ENCODE data around the gene FNDC11. TPM values are rescaled to one million over a fixed set of nuclear protein-coding genes. Genes with fewer than 3 reads are reported as not detected.

FNDC11 gene
- total and polyA plus RNA-seq, 2 of the 13 experiments (the other 11 are each of a cell fraction or from before 2014, with no cell fraction given), result 0.07 TPM; not detected in 1

DNA sequence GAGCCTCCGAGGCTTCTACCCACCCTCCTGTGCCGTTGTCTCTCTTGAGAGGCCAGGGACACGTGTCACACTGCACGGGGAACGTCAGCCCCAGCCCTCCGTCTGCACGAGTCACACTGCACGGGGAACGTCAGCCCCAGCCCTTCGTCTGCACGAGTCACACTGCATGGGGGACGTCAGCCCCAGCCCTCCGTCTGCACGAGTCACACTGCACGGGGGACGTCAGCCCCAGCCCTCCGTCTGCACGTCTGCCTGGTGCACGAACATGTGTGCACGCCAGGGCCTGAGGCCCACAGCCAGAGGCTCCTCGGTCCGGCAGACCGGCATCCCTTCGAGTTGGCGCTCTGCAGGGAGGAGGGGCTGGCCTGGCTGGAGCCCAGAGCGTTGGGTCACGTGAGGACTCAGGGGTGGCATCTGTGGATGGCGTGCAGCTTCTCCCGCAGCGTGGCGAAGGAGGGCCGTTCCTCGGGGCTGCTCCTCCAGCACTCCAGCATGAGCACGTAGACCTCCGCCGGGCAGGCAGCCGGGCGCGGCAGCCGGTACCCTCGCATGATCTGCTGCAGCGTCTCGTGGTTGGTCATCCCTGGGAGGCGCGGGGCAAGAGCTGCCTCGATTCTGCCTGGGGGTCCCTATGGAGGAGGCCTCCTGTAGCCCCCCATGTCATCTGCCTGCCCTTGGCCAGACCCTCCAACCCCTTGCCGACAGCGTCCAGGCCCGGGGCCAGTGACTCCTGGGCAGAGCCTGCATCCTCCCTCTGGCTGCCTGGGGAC lies 13.4 kb upstream of the FNDC11 start (continued):
- TF ChIP-seq, protein P1, sequence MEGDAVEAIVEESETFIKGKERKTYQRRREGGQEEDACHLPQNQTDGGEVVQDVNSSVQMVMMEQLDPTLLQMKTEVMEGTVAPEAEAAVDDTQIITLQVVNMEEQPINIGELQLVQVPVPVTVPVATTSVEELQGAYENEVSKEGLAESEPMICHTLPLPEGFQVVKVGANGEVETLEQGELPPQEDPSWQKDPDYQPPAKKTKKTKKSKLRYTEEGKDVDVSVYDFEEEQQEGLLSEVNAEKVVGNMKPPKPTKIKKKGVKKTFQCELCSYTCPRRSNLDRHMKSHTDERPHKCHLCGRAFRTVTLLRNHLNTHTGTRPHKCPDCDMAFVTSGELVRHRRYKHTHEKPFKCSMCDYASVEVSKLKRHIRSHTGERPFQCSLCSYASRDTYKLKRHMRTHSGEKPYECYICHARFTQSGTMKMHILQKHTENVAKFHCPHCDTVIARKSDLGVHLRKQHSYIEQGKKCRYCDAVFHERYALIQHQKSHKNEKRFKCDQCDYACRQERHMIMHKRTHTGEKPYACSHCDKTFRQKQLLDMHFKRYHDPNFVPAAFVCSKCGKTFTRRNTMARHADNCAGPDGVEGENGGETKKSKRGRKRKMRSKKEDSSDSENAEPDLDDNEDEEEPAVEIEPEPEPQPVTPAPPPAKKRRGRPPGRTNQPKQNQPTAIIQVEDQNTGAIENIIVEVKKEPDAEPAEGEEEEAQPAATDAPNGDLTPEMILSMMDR (CRISPR knock-in tag; IDR thresholded peaks at IDR 0.05), result 0 out of 2 replicates have a peak, but pooled peaks have one; percentile 18
- TF ChIP-seq, protein P2, sequence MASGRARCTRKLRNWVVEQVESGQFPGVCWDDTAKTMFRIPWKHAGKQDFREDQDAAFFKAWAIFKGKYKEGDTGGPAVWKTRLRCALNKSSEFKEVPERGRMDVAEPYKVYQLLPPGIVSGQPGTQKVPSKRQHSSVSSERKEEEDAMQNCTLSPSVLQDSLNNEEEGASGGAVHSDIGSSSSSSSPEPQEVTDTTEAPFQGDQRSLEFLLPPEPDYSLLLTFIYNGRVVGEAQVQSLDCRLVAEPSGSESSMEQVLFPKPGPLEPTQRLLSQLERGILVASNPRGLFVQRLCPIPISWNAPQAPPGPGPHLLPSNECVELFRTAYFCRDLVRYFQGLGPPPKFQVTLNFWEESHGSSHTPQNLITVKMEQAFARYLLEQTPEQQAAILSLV (CRISPR knock-in tag; IDR thresholded peaks at IDR 0.05; ENCODE audit: borderline replicate concordance), result peak; percentile 48; the same call in 1 of the 2 replicates

GRCh38 chr20:63541371-63541770 lies 12.6 kb upstream of the FNDC11 start:
- BruUV-seq (replicated peaks), result no TSS peak
- intact Hi-C loops (cut with micrococcal nuclease; ENCODE audit: unreplicated experiment), result no loop called here
- Histone ChIP-seq H3K4me3 (replicated peaks in 1 of 3; ENCODE audit: insufficient read depth in 1 of 3, low read depth in 2 of 3, low read length in 3 of 3) (no peak overlapping the region), H3K27me3 (ENCODE audit: control insufficient read depth in 1 of 2, insufficient read depth in 2 of 2, low read length in 2 of 2) (peaks cover 45 to 75% of the 10 kb centered on the region in 2 experiments), H3K9me3 (ENCODE audit: low read length) (no peaks in the 10 kb centered on the region), H3K36me3 (replicated peaks in 1 of 2; ENCODE audit: control insufficient read depth in 1 of 2, insufficient read depth in 2 of 2, low read length in 2 of 2) (no peaks in the 10 kb centered on the region), H3K9ac (ENCODE audit: insufficient read depth, low read depth, low read length) (no peak overlapping the region), H4K20me1 (ENCODE audit: insufficient read depth, low read length) (no peaks in the 10 kb centered on the region; the same call in 1 of the 2 replicates), H2AFZ (ENCODE audit: low read length) (no peak overlapping the region), H3K4me1 (ENCODE audit: insufficient read depth, low read length) (peaks cover 51% of the 10 kb centered on the region), H3K4me2 (ENCODE audit: low read depth, low read length) (no peak overlapping the region), H3K27ac (ENCODE audit: extremely low read length, insufficient read depth, low read length) (no peak overlapping the region), H3K79me2 (ENCODE audit: insufficient read depth, low read length) (no peaks in the 10 kb centered on the region)
- TF ChIP-seq ELK4 (CRISPR knock-in tag; IDR thresholded peaks at IDR 0.05; ENCODE audit: borderline replicate concordance) (no peak), NFIB (CRISPR knock-in tag; IDR thresholded peaks at IDR 0.05; ENCODE audit: borderline replicate concordance) (no peak), ZNF644 (CRISPR knock-in tag; IDR thresholded peaks at IDR 0.05; ENCODE audit: low read depth) (no peak), ZIK1 (CRISPR knock-in tag; IDR thresholded peaks at IDR 0.05; ENCODE audit: borderline replicate concordance, low read depth) (no peak), DNMT1 (CRISPR knock-in tag; IDR thresholded peaks at IDR 0.05) (no peak), YY1 (IDR thresholded peaks at IDR 0.05; ENCODE audit: insufficient read depth, insufficient replicate concordance, low read depth, low read length) (no peak)
- TF ChIP-seq, protein P3, sequence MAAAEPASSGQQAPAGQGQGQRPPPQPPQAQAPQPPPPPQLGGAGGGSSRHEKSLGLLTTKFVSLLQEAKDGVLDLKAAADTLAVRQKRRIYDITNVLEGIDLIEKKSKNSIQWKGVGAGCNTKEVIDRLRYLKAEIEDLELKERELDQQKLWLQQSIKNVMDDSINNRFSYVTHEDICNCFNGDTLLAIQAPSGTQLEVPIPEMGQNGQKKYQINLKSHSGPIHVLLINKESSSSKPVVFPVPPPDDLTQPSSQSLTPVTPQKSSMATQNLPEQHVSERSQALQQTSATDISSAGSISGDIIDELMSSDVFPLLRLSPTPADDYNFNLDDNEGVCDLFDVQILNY (CRISPR knock-in tag; conservative IDR thresholded peaks at IDR 0.05), result no peak
- TF ChIP-seq, protein P4, sequence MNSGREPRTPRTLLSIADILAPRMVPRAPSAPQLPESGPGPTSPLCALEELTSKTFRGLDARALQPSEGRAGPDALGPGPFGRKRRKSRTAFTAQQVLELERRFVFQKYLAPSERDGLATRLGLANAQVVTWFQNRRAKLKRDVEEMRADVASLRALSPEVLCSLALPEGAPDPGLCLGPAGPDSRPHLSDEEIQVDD (CRISPR knock-in tag; IDR thresholded peaks at IDR 0.05; ENCODE audit: borderline replicate concordance), result no peak
- ATAC-seq (no peak), FAIRE-seq (no peak), DNase-seq (ENCODE audit: low spot score) (no peak)
- ChIA-PET POLR2A (no interaction called here), CTCF (ENCODE audit: low intra/inter-chr PET ratio, low total read pairs) (no interaction called here)
- WGBS (ENCODE audit: low lambda C conversion rate), result 52% methylated on average over 5 of the region's 28 CpGs
- in situ Hi-C loops (cut with HindIII; ENCODE audit: extremely low pct_ligation_motif_present, low pct_unique_long_range_greater_than_20kb), result no loop called here

Data from HepG2 (cell line).